Medulla oblongata (tissue), 1 donor: Measurements from ENCODE around the gene PPM1N.

Experiments used
- DNase-seq: peaks from one replicate; pipeline ENCODE4 v3.0.0-alpha.2; 2015; ENCODE audit errors: extremely low spot score

Gene PPM1N, protein sequence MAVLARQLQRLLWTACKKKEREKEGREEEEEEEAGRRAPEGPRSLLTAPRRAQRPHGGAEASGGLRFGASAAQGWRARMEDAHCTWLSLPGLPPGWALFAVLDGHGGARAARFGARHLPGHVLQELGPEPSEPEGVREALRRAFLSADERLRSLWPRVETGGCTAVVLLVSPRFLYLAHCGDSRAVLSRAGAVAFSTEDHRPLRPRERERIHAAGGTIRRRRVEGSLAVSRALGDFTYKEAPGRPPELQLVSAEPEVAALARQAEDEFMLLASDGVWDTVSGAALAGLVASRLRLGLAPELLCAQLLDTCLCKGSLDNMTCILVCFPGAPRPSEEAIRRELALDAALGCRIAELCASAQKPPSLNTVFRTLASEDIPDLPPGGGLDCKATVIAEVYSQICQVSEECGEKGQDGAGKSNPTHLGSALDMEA

DNA sequence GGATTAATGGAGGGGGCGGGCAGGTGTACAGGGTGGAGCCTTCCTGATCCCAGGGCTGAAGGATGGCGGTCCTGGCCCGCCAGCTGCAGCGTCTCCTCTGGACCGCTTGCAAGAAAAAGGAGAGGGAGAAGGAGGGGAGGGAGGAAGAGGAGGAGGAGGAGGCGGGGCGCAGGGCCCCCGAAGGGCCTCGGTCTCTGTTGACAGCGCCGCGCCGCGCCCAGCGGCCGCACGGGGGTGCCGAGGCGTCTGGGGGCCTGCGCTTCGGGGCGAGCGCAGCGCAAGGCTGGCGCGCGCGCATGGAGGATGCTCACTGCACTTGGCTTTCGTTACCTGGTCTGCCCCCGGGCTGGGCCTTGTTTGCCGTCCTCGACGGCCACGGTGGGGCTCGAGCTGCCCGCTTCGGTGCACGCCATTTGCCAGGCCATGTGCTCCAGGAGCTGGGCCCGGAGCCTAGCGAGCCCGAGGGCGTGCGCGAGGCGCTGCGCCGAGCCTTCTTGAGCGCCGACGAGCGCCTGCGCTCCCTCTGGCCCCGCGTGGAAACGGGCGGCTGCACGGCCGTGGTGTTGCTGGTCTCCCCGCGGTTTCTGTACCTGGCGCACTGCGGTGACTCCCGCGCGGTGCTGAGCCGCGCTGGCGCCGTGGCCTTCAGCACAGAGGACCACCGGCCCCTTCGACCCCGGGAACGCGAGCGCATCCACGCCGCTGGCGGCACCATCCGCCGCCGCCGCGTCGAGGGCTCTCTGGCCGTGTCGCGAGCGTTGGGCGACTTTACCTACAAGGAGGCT, at the start of gene PPM1N:
PPM1N (plus strand) TSS at position 33 of the 785 bp plus-strand sequence; CDS start at position 63, 30 bp downstream.
- DNase-seq = no peak

DNA sequence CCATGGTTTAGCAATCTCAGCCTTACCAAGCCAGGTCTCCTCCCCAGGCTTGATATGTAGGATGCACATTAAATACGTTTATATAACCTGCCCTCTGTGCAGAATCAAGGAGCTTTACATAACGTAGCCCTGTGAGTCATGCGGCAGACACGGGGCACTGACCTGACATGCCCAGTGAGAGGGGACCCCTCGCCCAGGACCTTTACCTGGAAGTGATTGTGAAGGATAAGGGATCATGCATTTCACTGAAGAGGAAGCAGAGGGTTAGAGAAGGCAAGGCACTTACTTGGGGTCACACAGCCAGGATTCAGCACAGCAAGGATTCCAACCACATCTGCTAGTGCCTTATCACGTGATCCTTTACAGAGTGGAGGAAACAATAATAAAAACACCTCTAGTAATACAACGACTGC, 49.4 kb upstream of the PPM1N start:
- DNase-seq = no peak

DNA sequence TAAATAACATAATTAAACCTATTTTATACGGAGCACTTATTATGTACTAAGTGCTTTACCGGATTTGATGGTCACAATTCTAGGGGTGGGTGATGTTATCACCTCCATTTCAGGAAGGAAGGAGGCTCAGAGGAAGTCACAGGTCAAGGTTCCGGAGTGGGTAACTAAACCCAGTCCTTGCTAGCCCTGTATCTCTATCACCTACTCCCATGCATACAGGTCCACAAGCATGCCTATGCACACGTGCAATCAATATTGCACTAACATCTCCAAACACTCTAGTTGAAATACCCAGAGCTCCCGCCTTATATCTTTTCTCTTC, 48.3 kb upstream of the PPM1N start:
- no peak for DNase-seq

DNA sequence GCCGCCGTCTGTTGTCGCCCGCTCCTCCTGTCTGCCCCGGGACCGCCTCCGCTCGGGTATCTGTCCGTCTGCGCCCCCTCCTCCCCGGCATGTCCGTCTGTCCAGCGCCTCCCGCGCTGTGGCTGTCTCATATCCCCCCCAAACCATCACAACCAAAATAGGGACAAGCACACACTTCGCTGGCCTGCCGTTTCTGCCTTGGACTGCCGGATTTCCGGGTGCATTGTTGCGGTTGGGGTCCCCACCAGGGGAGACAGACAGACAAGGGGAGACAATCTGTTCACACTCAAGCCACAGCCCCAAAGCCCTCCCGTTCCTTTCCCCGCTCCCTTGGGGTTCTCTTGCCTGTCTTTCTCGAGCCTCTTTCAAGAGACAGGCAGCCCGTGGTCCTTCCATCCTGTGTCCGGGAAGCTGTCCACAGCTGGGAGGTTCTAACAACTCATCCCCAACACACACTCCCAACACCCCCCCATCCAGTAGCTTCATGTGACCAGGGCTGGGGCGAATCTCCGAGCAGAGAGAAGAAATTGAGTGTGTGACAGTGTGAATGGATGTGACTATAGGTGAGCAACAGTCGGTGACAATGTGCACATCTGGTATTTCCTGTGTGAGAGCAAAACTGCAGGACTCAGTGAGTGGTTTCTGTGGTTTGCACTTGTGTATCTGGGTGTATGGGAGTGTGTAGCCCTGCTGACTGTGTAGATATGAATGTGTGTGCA, 47.0 kb upstream of the PPM1N start:
- no peak for DNase-seq

DNA sequence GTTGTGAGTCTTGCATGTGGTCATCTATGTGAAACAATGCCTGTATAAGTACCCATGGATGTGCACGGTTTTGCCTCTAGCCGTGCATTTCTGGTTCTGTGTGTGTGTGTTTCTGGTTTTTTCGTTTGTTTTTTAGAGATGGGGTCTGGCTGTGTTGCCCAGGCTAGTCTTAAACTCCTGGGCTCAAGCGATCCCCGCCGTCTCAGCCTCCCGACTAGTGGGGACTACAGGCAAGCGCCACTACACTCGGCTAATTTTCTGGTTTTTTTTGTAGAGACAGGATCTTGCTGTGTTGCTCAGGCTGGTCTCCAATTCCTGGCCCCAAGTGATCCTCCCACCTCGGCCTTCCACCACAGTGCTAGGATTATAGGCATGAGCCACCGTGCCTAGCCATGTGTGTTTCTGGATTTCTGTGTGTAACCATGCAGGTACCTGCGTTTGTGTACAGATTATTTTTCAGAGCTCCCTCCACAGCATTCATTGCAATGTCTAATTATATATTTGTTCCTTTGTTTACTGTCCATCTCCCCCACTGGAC, 46.3 kb upstream of the PPM1N start:
- DNase-seq = no peak

DNA sequence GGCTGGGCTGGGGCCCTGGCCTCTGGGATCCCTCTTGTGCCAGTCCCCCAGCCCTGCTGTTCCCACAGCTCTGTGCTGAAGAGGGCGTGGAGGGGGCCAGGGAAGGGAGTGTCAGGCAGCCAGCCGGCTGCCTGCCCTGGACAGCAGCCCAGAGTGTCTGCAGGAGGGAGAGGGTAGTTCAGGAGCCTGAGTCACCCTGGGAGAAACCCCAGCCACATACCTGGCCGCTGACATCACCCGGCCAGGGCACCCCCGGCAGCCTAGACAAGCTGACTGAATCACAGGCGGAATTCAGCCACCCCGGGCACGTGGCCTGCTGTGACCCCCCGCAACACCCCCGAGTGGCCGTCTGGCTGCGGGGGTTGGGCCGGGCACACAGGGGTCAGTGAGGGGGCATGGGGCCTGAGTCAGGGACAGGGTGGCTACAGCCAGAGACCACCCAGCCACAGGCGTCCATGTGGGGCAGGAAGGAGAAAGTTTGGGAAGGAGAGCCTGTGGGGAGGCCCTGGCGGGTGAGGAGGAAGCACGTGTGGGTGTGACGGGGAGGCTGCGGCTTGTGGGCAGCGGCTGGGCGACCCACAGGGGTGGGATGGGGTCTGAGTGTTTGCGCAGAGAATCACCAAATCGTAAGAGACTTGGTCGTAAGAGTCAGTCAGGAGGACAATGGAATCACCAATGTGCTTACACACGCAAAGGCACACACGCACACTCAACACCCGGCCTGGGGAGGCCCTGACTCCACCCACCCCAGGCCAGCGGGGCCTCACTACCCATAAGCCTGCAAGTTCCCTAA, 42.3 kb upstream of the PPM1N start:
- DNase-seq = peak; percentile 66

DNA sequence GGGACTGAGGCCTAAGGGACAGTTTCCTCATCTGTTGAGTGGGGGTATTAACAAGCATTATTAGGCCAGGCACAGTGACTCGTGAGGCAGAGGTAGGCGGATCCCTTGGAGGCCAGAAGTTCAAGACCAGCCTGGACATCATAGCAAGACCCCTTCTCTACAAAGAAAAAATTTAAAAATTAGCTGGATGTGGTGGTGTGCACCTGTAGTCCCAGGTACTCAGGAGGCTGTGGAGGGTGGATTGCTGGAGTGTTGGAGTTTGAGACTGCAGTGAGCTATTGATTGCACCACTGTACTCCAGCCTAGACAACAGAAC, 41.8 kb upstream of the PPM1N start:
- no peak for DNase-seq

DNA sequence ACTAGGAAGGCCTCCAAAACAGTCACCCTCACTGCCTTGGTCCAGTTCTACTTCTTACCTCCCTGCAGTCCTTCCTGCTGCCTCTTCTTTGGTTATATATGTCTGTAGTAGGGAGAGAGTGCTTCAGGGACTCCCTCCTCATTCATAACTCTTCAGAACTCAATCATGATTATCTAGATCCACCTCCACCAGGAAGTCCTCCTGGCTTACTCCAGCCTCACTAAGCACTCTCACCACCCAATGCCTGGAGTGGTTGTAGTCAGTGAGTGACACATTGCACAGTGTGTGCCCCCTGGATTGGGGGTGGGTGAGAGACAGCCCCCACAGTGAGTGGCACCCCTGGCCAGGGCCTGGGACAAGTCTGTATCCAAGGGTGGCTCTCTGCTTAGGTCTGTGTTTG, 40.5 kb upstream of the PPM1N start:
- no peak for DNase-seq

DNA sequence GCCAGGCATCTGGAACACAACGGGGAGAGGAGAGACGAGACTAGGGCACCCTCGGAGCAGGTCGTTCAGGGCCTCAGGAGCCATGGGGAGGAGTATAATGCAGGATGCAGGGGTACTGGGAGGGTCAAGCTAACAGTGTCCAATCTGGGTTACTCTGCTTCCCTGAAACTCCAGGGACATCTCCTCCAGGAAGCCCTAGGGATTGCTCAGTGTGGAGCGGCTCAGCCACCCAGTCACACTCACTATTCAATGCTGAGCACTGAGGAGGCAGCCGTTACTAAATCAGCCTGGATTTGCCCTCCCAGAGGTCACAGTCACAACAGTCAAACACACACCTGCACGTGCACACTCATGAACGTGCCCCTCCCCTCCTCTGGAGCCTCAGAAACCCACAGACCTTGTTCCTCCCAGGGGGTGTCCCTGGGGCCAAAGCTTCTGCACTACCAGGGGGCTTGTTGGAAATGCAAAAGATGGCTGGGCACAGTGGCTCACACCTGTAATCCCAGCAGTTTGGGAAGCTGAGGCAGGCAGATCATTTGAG, 37.4 kb upstream of the PPM1N start:
- DNase-seq = no peak

DNA sequence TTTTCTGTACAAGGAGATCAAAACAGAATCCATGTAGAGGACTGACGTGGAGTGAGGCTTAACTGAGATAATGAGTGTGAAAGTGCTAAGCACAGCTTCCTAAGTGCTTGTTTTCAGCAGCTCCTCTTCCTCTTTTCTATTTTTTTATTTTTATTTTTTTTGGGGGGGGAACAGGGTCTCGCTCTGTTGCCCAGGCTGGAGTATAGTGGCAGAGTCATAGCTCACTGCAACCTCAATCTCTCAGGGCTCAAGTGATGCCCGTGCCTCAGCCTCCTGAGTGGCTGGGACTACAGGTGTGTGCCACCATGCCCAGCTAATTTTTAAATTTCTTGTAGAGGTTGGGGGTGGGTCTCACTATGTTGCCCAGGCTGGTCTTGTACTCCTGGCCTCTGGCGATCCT, 36.1 kb upstream of the PPM1N start:
- no peak for DNase-seq

DNA sequence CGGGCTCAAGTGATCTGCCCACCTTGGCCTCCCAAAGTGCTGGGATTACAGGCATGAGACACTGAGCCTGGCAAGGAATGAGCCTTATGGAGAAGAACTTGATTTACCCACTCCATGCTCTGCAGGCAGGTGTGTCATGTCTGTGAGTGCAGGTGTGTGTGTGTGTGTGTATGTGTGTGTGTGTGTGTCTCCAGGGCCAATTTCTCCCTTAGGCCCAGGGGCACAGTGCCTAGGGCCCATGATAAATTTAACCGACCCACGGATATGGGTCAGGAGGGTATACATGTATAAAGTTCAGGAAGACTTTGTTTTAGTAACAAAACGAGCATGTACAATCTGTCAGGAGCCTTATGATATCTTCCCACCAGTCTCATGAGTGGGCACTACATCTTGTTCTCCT, 35.0 kb upstream of the PPM1N start:
- no peak for DNase-seq

DNA sequence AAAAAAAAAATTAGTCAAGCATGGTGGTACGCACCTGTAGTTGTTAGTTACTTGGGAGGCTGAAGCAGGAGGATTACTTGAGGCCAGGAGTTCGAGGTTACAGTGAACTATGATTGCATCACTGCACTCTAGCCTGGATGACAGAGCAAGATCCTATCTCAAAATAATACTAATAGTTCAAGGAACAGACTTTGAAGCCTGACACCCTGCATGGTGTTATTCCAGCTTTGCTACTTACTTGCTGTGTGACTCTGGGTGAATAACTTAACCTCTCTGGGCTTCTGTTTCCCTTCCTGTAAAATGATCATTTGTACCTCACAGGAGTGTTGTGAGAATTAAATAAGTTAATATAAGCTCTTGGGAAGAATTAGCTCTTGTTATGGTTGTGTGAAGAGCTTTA, 34.0 kb upstream of the PPM1N start:
- no peak for DNase-seq

DNA sequence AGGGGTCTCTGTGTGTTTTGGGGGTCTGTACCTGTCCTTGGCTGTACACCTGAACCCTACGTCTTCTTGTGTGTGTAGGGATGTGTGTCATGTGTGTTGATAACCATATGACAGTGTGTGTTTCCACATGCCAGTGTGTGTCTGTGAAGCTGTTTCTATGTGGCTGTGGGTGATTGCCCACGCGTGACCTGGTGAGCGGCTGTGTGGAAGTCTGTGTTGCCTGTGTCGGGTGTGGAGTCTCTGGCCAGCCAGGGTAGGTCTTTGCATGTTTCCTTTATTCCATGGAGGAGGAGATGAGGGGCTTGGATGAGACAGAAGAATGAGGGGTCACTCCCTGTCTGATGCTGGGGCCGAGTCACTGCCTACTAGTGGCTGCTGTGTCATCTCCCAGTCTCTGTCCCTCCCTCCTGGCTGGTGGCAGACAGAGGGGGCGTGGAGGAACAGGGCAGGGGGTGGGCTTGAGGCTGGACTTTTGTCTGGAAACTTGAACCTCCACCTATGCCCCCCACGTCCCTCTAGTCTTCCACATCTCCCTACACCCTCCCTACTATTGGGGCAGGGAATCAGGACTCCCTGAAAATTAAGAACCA, 33.3 kb upstream of the PPM1N start:
- no peak for DNase-seq

DNA sequence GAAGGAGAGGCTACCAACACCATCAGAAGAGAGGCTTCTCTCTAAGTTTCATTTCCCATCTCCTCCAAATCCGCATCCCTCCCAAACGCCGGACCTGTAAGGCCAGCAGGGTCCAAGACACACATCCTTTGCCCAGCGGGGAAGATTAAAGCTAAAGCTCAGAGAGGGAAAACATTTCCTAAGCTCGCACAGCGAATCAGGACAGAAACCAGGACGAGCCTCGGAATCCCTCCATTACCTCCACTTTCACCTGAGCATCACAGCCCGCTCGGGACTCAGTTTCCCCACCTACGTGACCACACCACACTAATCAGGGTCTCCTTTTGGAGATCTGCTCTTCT, 31.2 kb upstream of the PPM1N start:
- no peak for DNase-seq

DNA sequence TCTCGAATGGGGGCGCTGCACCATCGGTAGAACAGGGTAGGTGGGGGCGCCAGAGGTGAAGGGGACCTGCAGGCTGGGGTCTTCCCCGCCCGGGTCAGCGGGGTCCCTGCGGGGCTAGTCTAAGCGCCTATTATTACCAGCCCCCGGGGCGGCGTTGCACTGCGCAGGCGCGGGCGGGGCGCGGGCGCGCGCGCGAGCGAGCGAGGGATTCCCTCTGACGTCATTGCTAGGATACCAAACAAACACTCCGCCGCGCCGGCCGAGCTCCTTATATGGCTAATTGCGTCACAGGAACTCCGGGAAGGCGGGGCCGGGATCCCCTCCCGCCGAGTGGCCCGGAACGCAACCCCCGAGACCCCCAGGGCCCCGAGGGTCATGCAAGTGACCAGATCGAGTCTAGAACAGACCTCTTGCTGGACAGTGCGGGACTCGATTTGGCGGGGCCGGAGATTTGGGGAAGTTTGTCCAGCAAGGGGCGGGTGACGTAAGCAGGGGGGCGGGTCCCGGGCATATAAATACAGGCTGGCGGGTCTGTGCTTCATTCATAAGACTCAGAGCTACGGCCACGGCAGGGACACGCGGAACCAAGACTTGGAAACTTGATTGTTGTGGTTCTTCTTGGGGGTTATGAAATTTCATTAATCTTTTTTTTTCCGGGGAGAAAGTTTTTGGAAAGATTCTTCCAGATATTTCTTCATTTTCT, 30.6 kb upstream of the PPM1N start, which contains the start of gene FOSB:
FOSB (plus strand) TSS at position 541 of the 703 bp plus-strand sequence. CDS start 591 bp downstream, outside the sequence.
- DNase-seq = peak; percentile 96

DNA sequence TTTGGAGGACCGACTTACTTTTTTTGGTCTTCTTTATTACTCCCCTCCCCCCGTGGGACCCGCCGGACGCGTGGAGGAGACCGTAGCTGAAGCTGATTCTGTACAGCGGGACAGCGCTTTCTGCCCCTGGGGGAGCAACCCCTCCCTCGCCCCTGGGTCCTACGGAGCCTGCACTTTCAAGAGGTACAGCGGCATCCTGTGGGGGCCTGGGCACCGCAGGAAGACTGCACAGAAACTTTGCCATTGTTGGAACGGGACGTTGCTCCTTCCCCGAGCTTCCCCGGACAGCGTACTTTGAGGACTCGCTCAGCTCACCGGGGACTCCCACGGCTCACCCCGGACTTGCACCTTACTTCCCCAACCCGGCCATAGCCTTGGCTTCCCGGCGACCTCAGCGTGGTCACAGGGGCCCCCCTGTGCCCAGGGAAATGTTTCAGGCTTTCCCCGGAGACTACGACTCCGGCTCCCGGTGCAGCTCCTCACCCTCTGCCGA, 30.0 kb upstream of the PPM1N start:
- no peak for DNase-seq

DNA sequence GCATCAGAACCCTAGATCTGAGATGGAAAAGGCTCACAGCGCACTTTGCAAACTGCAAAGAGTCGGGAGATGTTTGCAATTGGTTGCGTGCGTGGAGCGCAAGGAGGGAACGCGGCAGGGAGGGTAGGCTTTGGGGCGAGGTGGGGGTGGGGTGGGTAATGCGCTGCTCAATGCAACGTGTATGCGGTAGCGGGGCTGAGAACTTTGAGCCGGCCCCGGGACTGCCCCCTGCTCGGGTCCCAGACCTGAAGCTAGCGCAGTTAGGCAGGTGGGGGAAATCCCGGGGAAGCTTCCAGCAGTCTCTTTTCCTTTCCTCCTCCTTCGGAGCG, 29.5 kb upstream of the PPM1N start:
- no peak for DNase-seq

DNA sequence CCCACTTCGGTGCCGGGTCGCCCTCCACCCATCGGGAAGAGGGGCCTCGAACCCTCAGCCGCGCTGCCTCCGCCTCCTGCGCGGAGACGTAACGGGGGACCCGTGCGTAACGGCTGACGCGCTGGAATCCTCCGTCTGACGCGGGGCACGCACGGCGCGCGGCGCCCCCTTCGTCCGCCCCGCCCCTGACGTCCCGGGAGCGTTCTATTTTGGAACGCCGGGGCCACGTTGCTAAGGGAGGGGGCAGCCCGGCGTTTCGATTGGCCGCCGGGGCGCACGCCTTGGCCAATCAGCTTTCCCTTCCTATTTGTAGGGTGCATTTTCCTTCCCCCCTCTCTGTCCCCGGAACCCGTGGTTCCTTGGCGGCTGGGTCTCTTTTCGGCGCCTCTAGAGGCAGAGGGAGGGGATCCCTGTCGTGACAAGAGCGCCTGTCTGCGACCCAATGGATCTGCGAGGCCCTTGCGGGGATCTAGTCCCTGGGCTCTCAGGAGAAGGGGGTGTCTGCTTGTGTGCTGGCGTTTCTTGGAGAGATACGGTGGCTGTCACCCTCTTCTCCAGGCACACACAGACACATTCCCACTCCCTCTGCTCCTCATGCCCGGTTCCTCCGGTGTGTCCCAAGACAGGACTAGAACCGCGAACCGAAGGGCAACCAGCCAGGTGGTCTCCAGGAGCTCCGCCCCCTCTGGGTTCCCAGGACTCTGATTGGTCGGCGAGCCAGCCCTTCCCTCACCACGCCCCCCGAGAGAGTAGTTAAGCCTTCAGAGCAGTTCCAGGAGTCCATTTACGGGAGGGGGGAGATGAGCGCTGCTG, 28.9 kb upstream of the PPM1N start:
- DNase-seq = peak; percentile 90
